ENCODE measurements around the gene LCN6. TPM values are rescaled to one million over a fixed set of nuclear protein-coding genes. Genes with fewer than 3 reads are reported as not detected.

The LCN6 gene
- total and polyA plus RNA-seq, 2 of the 13 experiments (the other 11 are each of a cell fraction or from before 2014, with no cell fraction given) = not detected

DNA sequence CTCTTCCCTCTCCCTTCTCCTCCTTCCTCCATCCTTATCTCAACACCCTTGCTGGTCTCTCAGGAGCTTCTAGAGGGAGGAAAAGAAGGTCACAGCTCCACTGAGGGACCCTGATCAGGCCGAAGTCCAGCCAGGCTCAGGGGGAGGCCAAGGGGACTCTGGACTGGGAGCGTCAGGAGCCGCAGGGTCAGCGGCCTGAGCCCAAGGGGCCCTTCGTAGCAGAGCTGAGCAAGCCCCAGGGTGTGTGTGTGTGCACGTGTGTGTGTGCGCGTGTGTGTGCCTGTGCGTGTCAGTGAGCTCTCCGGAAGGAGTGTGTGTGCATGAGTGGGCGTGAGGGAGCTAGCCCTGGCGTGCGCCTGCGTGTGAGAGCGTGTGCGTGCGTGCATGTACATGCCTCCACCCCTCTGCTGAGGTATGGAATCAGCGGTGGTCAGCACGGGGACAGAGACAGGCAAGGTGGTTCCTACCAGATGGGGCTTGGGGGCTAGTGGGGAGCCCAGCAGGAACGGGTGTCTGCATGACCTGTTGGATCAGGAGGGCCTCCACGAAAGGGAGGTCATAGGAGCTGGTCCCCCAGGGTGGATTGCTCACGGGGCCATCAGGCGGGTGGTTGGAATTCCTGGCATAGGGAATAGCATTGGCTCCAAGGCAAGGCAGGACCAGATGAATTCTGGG is 51.0 kb downstream of the LCN6 start (continued):
- no peak for TF ChIP-seq ZKSCAN8 (CRISPR knock-in tag; IDR thresholded peaks at IDR 0.05; ENCODE audit: borderline replicate concordance)
- TF ChIP-seq, protein P1, sequence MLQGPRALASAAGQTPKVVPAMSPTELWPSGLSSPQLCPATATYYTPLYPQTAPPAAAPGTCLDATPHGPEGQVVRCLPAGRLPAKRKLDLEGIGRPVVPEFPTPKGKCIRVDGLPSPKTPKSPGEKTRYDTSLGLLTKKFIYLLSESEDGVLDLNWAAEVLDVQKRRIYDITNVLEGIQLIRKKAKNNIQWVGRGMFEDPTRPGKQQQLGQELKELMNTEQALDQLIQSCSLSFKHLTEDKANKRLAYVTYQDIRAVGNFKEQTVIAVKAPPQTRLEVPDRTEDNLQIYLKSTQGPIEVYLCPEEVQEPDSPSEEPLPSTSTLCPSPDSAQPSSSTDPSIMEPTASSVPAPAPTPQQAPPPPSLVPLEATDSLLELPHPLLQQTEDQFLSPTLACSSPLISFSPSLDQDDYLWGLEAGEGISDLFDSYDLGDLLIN (CRISPR knock-in tag; IDR thresholded peaks at IDR 0.05; ENCODE audit: borderline replicate concordance) = no peak
- TF ChIP-seq GFI1 (CRISPR knock-in tag; IDR thresholded peaks at IDR 0.05; ENCODE audit: borderline replicate concordance) = no peak
- no peak for TF ChIP-seq NR3C1 (CRISPR knock-in tag; IDR thresholded peaks at IDR 0.05)
- TF ChIP-seq, protein P2, sequence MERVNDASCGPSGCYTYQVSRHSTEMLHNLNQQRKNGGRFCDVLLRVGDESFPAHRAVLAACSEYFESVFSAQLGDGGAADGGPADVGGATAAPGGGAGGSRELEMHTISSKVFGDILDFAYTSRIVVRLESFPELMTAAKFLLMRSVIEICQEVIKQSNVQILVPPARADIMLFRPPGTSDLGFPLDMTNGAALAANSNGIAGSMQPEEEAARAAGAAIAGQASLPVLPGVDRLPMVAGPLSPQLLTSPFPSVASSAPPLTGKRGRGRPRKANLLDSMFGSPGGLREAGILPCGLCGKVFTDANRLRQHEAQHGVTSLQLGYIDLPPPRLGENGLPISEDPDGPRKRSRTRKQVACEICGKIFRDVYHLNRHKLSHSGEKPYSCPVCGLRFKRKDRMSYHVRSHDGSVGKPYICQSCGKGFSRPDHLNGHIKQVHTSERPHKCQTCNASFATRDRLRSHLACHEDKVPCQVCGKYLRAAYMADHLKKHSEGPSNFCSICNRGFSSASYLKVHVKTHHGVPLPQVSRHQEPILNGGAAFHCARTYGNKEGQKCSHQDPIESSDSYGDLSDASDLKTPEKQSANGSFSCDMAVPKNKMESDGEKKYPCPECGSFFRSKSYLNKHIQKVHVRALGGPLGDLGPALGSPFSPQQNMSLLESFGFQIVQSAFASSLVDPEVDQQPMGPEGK (CRISPR knock-in tag; IDR thresholded peaks at IDR 0.05) = peak; percentile 65; the same call in 1 of the 2 replicates
- TF ChIP-seq RFX3 (CRISPR knock-in tag; IDR thresholded peaks at IDR 0.05) = no peak
- TF ChIP-seq, protein P3, sequence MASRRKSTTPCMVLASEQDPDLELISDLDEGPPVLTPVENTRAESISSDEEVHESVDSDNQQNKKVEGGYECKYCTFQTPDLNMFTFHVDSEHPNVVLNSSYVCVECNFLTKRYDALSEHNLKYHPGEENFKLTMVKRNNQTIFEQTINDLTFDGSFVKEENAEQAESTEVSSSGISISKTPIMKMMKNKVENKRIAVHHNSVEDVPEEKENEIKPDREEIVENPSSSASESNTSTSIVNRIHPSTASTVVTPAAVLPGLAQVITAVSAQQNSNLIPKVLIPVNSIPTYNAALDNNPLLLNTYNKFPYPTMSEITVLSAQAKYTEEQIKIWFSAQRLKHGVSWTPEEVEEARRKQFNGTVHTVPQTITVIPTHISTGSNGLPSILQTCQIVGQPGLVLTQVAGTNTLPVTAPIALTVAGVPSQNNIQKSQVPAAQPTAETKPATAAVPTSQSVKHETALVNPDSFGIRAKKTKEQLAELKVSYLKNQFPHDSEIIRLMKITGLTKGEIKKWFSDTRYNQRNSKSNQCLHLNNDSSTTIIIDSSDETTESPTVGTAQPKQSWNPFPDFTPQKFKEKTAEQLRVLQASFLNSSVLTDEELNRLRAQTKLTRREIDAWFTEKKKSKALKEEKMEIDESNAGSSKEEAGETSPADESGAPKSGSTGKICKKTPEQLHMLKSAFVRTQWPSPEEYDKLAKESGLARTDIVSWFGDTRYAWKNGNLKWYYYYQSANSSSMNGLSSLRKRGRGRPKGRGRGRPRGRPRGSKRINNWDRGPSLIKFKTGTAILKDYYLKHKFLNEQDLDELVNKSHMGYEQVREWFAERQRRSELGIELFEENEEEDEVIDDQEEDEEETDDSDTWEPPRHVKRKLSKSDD (CRISPR knock-in tag; IDR thresholded peaks at IDR 0.05; ENCODE audit: low read depth) = peak; percentile 63; the same call in 1 of the 2 replicates
- TF ChIP-seq ZNF33B (CRISPR knock-in tag; IDR thresholded peaks at IDR 0.05) = 0 out of 2 replicates have a peak, but pooled peaks have one; percentile 9
- TF ChIP-seq HES4 (CRISPR knock-in tag; IDR thresholded peaks at IDR 0.05; ENCODE audit: borderline replicate concordance) = no peak
- no peak for TF ChIP-seq PAF1 (CRISPR knock-in tag; IDR thresholded peaks at IDR 0.05)
- TF ChIP-seq HNRNPH1 (optimal IDR thresholded peaks at IDR 0.05; ENCODE audit: low read depth, low read length) = no peak
- peak; percentile 83 for TF ChIP-seq RXRB (CRISPR knock-in tag; IDR thresholded peaks at IDR 0.05; ENCODE audit: borderline replicate concordance)
- no peak for TF ChIP-seq FOXK1 (CRISPR knock-in tag; IDR thresholded peaks at IDR 0.05; ENCODE audit: borderline replicate concordance, low read depth)
- TF ChIP-seq ZNF788 (CRISPR knock-in tag; IDR thresholded peaks at IDR 0.05; ENCODE audit: borderline replicate concordance) = 0 out of 2 replicates have a peak, but pooled peaks have one; percentile 37
- TF ChIP-seq, protein P4, sequence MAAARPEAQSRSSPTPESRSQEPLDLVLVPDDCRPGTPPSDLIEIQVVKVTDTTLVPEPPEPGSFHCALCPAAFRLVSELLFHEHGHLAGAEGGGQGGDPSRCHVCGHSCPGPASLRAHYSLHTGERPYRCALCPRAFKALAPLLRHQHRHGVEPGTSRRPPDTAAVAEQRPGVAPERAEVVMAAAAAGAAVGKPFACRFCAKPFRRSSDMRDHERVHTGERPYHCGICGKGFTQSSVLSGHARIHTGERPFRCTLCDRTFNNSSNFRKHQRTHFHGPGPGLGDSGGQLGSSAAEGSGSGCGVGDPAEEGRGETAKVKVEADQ (CRISPR knock-in tag; IDR thresholded peaks at IDR 0.05; ENCODE audit: borderline replicate concordance) = 0 out of 2 replicates have a peak, but pooled peaks have one; percentile 74
- TF ChIP-seq ZNF772 (CRISPR knock-in tag; IDR thresholded peaks at IDR 0.05) = no peak
- TF ChIP-seq ZNF10 (CRISPR knock-in tag; IDR thresholded peaks at IDR 0.05; ENCODE audit: borderline replicate concordance, low read depth) = no peak
- TF ChIP-seq ZNF33A (CRISPR knock-in tag; IDR thresholded peaks at IDR 0.05; ENCODE audit: borderline replicate concordance) = no peak
- no peak for TF ChIP-seq ZNF234 (CRISPR knock-in tag; conservative IDR thresholded peaks at IDR 0.05)
- peak; percentile 35 for TF ChIP-seq ZNF292 (CRISPR knock-in tag; IDR thresholded peaks at IDR 0.05; ENCODE audit: borderline replicate concordance, low read depth)
